Measurements from ENCODE around the gene DUOX1. TPM values are rescaled to one million over a fixed set of nuclear protein-coding genes. Genes with fewer than 3 reads are reported as not detected.

The DUOX1 gene
- total RNA-seq, 1 experiment from 2014 or later: 19.6 TPM

DNA sequence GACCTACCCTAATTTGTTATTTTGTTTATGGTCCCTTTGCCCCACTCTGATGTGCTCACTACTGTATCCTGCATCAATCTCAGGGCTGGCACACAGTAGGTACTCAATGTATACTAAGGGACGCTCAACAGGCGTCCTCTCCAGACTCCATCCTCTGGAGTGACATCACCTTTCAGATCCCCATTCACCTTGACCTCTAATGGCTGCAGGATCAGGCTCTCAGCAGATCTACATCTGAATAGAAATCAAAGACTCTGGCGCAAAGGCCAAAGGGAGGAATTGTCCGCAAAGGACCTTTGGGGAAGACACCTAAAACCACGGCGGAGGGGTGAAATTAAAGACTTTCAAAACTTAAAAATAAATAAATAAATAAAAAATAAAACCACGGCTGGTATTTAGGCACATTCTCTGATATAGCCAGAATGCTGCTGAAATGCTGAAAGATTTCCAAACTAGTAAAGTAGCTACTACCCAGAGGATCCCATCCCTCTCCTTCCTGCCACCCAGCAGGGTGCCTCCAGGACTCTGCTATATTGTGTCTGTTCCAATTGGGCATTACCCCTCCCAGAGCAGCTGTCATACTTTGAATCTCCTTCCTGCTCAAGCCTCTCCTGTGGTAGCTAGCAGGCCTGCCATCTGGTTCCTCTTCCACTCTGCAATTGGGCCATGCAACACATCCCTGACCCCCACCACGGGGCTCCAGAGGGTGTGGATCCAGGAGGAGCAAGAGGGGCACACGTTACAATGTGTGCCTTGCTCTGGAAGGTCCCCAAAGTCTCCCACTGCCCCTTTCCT, 51.9 kb downstream of the DUOX1 start:
- Histone ChIP-seq H3K27me3 (ENCODE audit: insufficient read depth, low read length) (no peaks in the 10 kb centered on the region), H3K9me3 (ENCODE audit: control insufficient read depth in 1 of 2, insufficient read depth in 1 of 2, low read depth in 1 of 2, low read length in 2 of 2) (no peaks in the 10 kb centered on the region), H3K79me2 (ENCODE audit: insufficient read depth, low read length) (no peaks in the 10 kb centered on the region), H3K4me3 (replicated peaks in 1 of 2; ENCODE audit: low read depth in 1 of 2, low read length in 2 of 2) (no peak overlapping the region), H3K27ac (ENCODE audit: low read depth, low read length) (no peak overlapping the region), H3K9me2 (ENCODE audit: insufficient read depth) (no peaks in the 10 kb centered on the region), H3K4me1 (ENCODE audit: control insufficient read depth in 1 of 2, insufficient read depth in 2 of 2, low read length in 2 of 2) (peaks cover 12 to 41% of the 10 kb centered on the region in 2 experiments), H4K20me1 (ENCODE audit: insufficient read depth) (no peaks in the 10 kb centered on the region), H3K36me3 (ENCODE audit: control insufficient read depth in 1 of 2, insufficient read depth in 2 of 2, low read length in 2 of 2) (no peaks in the 10 kb centered on the region), H3K9ac (ENCODE audit: low read length) (no peak overlapping the region), H3K4me2 (ENCODE audit: low read length) (no peak overlapping the region), H2AFZ (ENCODE audit: low read depth, low read length, poor library complexity, severe bottlenecking) (no peak overlapping the region)
- ChIA-PET CTCF (interaction anchor here (0.7 to 1.0 kb wide), 3 partner anchors 13 to 64 kb away, joined by 3 read pairs; no protein-coding TSS in a partner anchor), RAD21 (ENCODE audit: low non-redundant PET in 1 of 2, low total read pairs in 2 of 2, uncharacterized antibody in 2 of 2, unreplicated experiment in 2 of 2) (no interaction called here), POLR2A (no interaction called here)
- DNase-seq (ENCODE audit: low read depth, low spot score) (no peak), ATAC-seq (no peak)
- no TSS peak for BruUV-seq (replicated peaks)
- intact Hi-C loops (cut with micrococcal nuclease): no loop called here
- TF ChIP-seq JUND (IDR thresholded peaks at IDR 0.05) (no peak), TCF7L2 (IDR thresholded peaks at IDR 0.05; ENCODE audit: borderline replicate concordance, extremely low read depth, insufficient read depth, insufficient read length) (no peak), POLR2AphosphoS5 (IDR thresholded peaks at IDR 0.05; ENCODE audit: low read depth, low read length) (no peak), POLR2A (IDR thresholded peaks at IDR 0.05; ENCODE audit: borderline replicate concordance, extremely low read depth, insufficient read depth, insufficient read length) (no peak), EZH2 (IDR thresholded peaks at IDR 0.05) (no peak), RAD21 (IDR thresholded peaks at IDR 0.05; ENCODE audit: low read depth) (no peak), FOSL1 (IDR thresholded peaks at IDR 0.05; ENCODE audit: low read depth) (no peak), REST (IDR thresholded peaks at IDR 0.05; ENCODE audit: low read depth) (no peak), EGR1 (IDR thresholded peaks at IDR 0.05; ENCODE audit: low read depth) (no peak), YY1 (IDR thresholded peaks at IDR 0.05; ENCODE audit: extremely low read depth, insufficient replicate concordance, low read depth, low read length) (no peak), MAX (IDR thresholded peaks at IDR 0.05) (no peak), CBX3 (IDR thresholded peaks at IDR 0.05; ENCODE audit: low read depth) (no peak), CEBPB (IDR thresholded peaks at IDR 0.05; ENCODE audit: low read depth) (no peak), SP1 (IDR thresholded peaks at IDR 0.05; ENCODE audit: low read depth) (no peak), EZH2phosphoT487 (IDR thresholded peaks at IDR 0.05; ENCODE audit: borderline replicate concordance) (no peak)
- TF ChIP-seq, protein P1, sequence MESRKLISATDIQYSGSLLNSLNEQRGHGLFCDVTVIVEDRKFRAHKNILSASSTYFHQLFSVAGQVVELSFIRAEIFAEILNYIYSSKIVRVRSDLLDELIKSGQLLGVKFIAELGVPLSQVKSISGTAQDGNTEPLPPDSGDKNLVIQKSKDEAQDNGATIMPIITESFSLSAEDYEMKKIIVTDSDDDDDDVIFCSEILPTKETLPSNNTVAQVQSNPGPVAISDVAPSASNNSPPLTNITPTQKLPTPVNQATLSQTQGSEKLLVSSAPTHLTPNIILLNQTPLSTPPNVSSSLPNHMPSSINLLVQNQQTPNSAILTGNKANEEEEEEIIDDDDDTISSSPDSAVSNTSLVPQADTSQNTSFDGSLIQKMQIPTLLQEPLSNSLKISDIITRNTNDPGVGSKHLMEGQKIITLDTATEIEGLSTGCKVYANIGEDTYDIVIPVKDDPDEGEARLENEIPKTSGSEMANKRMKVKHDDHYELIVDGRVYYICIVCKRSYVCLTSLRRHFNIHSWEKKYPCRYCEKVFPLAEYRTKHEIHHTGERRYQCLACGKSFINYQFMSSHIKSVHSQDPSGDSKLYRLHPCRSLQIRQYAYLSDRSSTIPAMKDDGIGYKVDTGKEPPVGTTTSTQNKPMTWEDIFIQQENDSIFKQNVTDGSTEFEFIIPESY (IDR thresholded peaks at IDR 0.05; ENCODE audit: extremely low read depth, insufficient replicate concordance, low read length): no peak
- TF ChIP-seq, protein P2, sequence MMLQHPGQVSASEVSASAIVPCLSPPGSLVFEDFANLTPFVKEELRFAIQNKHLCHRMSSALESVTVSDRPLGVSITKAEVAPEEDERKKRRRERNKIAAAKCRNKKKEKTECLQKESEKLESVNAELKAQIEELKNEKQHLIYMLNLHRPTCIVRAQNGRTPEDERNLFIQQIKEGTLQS (IDR thresholded peaks at IDR 0.05): no peak
- TF ChIP-seq, protein P3, sequence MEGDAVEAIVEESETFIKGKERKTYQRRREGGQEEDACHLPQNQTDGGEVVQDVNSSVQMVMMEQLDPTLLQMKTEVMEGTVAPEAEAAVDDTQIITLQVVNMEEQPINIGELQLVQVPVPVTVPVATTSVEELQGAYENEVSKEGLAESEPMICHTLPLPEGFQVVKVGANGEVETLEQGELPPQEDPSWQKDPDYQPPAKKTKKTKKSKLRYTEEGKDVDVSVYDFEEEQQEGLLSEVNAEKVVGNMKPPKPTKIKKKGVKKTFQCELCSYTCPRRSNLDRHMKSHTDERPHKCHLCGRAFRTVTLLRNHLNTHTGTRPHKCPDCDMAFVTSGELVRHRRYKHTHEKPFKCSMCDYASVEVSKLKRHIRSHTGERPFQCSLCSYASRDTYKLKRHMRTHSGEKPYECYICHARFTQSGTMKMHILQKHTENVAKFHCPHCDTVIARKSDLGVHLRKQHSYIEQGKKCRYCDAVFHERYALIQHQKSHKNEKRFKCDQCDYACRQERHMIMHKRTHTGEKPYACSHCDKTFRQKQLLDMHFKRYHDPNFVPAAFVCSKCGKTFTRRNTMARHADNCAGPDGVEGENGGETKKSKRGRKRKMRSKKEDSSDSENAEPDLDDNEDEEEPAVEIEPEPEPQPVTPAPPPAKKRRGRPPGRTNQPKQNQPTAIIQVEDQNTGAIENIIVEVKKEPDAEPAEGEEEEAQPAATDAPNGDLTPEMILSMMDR (IDR thresholded peaks at IDR 0.05 in 2 of 3, conservative IDR thresholded peaks at IDR 0.05 in 1 of 3; ENCODE audit: borderline replicate concordance in 1 of 3, insufficient read depth in 1 of 3, low read depth in 2 of 3, low read length in 2 of 3): no peak

Data from HCT116 (cell line).